HEK293 (cell line): ENCODE data around the gene DSCAML1.

Experiments used
- BCL11B ChIP-seq: fragments of 450-650 bp; formaldehyde crosslinking; IDR thresholded peaks from 2 replicates; pipeline ENCODE4 v1.5.1; 2016; ENCODE audit warnings: low read depth, missing biosample characterization, missing genetic modification characterization
- YY1 ChIP-seq: fragments of 450-650 bp; formaldehyde crosslinking; IDR thresholded peaks from 2 replicates; pipeline ENCODE4 v1.5.1; 2018; ENCODE audit warnings: missing biosample characterization, missing genetic modification characterization
- ZNF24 ChIP-seq: fragments of 450-650 bp; formaldehyde crosslinking; IDR thresholded peaks from 2 replicates; pipeline ENCODE4 v1.5.1; 2016; ENCODE audit warnings: missing biosample characterization, missing genetic modification characterization
- TF ChIP-seq, protein P1 (sequence below): fragments of 450-650 bp; formaldehyde crosslinking; IDR thresholded peaks from 2 replicates; pipeline ENCODE4 v1.5.1; 2016; ENCODE audit warnings: missing biosample characterization, missing genetic modification characterization
- TF ChIP-seq, protein P2 (sequence below): fragments of 450-650 bp; formaldehyde crosslinking; IDR thresholded peaks from 2 replicates; pipeline ENCODE4 v1.5.1; 2016; ENCODE audit warnings: missing biosample characterization, missing genetic modification characterization
- TF ChIP-seq, protein P3 (sequence below): fragments of 450-650 bp; formaldehyde crosslinking; IDR thresholded peaks from 2 replicates; pipeline ENCODE4 v1.5.1; 2016; ENCODE audit warnings: missing biosample characterization, missing genetic modification characterization
- TF ChIP-seq, protein P4 (sequence below): fragments of 450-650 bp; formaldehyde crosslinking; IDR thresholded peaks from 2 replicates; pipeline ENCODE4; 2016; ENCODE audit warnings: missing biosample characterization, missing genetic modification characterization

DNA sequence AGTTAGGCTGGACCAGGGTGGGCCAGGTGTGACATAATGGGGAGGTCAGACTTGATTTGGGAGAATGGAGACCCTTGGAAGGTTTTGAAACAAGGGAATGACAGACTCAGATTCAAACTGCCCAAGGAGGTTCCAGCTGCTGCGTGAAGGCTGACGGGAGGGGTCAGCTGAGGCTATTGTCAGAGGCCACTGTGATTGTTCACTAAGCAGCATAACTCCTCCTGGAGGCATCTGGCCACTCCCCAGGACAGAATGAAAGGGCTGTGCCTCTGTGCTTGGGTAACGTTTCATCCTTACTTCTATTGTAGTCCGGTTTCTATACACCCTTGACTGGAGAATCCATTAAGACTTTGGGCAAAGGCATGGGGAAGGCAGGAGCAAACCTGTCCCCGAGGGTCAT, 126.6 kb downstream of the DSCAML1 start:
- TF ChIP-seq, protein P1, sequence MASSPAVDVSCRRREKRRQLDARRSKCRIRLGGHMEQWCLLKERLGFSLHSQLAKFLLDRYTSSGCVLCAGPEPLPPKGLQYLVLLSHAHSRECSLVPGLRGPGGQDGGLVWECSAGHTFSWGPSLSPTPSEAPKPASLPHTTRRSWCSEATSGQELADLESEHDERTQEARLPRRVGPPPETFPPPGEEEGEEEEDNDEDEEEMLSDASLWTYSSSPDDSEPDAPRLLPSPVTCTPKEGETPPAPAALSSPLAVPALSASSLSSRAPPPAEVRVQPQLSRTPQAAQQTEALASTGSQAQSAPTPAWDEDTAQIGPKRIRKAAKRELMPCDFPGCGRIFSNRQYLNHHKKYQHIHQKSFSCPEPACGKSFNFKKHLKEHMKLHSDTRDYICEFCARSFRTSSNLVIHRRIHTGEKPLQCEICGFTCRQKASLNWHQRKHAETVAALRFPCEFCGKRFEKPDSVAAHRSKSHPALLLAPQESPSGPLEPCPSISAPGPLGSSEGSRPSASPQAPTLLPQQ (tag by site-specific recombination), result no peak
- TF ChIP-seq, protein P2, sequence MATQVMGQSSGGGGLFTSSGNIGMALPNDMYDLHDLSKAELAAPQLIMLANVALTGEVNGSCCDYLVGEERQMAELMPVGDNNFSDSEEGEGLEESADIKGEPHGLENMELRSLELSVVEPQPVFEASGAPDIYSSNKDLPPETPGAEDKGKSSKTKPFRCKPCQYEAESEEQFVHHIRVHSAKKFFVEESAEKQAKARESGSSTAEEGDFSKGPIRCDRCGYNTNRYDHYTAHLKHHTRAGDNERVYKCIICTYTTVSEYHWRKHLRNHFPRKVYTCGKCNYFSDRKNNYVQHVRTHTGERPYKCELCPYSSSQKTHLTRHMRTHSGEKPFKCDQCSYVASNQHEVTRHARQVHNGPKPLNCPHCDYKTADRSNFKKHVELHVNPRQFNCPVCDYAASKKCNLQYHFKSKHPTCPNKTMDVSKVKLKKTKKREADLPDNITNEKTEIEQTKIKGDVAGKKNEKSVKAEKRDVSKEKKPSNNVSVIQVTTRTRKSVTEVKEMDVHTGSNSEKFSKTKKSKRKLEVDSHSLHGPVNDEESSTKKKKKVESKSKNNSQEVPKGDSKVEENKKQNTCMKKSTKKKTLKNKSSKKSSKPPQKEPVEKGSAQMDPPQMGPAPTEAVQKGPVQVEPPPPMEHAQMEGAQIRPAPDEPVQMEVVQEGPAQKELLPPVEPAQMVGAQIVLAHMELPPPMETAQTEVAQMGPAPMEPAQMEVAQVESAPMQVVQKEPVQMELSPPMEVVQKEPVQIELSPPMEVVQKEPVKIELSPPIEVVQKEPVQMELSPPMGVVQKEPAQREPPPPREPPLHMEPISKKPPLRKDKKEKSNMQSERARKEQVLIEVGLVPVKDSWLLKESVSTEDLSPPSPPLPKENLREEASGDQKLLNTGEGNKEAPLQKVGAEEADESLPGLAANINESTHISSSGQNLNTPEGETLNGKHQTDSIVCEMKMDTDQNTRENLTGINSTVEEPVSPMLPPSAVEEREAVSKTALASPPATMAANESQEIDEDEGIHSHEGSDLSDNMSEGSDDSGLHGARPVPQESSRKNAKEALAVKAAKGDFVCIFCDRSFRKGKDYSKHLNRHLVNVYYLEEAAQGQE, result no peak
- TF ChIP-seq YY1 (tag by site-specific recombination), result no peak
- TF ChIP-seq, protein P3, sequence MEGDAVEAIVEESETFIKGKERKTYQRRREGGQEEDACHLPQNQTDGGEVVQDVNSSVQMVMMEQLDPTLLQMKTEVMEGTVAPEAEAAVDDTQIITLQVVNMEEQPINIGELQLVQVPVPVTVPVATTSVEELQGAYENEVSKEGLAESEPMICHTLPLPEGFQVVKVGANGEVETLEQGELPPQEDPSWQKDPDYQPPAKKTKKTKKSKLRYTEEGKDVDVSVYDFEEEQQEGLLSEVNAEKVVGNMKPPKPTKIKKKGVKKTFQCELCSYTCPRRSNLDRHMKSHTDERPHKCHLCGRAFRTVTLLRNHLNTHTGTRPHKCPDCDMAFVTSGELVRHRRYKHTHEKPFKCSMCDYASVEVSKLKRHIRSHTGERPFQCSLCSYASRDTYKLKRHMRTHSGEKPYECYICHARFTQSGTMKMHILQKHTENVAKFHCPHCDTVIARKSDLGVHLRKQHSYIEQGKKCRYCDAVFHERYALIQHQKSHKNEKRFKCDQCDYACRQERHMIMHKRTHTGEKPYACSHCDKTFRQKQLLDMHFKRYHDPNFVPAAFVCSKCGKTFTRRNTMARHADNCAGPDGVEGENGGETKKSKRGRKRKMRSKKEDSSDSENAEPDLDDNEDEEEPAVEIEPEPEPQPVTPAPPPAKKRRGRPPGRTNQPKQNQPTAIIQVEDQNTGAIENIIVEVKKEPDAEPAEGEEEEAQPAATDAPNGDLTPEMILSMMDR, result no peak
- TF ChIP-seq, protein P4, sequence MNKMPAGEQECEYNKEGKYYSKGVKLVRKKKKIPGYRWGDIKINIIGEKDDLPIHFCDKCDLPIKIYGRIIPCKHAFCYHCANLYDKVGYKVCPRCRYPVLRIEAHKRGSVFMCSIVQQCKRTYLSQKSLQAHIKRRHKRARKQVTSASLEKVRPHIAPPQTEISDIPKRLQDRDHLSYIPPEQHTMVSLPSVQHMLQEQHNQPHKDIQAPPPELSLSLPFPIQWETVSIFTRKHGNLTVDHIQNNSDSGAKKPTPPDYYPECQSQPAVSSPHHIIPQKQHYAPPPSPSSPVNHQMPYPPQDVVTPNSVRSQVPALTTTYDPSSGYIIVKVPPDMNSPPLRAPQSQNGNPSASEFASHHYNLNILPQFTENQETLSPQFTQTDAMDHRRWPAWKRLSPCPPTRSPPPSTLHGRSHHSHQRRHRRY (tag by site-specific recombination), result no peak
- TF ChIP-seq ZNF24 (tag by site-specific recombination), result no peak
- no peak for TF ChIP-seq BCL11B
